WERI-Rb-1 (cell line): ENCODE measurements around the gene HLA-A.
A peak's percentile ranks its signal among the peaks of the same experiment; 100 is the strongest.

Experiments
- DNase-seq: peaks from one replicate; pipeline ENCODE4 v3.0.0-alpha.2; 2020
- H3K27ac ChIP-seq: fragments of 250-450 bp; sonication (Bioruptor Pico); 2 replicates; pipeline ENCODE4 v1.5.1; 2020; ENCODE audit warnings: mild to moderate bottlenecking, moderate library complexity
- H3K27me3 ChIP-seq: fragments of 250-450 bp; sonication (Bioruptor Pico); 2 replicates; pipeline ENCODE4 v1.5.1; 2021; ENCODE audit warnings: mild to moderate bottlenecking, low read depth, moderate library complexity; ENCODE audit not compliant: insufficient read depth, severe bottlenecking
- H3K36me3 ChIP-seq: fragments of 250-450 bp; sonication (Bioruptor Pico); 2 replicates; pipeline ENCODE4 v1.5.1; 2020; ENCODE audit warnings: mild to moderate bottlenecking, moderate library complexity
- H3K4me3 ChIP-seq: 2 replicates; pipeline ENCODE4 v1.5.1; 2011; ENCODE audit warnings: low read depth, mild to moderate bottlenecking, control low read depth, low read length
- H3K9me3 ChIP-seq: fragments of 250-450 bp; sonication (Bioruptor Pico); 2 replicates; pipeline ENCODE4 v1.5.1; 2021; ENCODE audit warnings: mild to moderate bottlenecking, moderate library complexity; ENCODE audit not compliant: severe bottlenecking
- CTCF ChIP-seq: IDR thresholded peaks from 2 replicates; pipeline ENCODE4 v1.5.1; 2011; ENCODE audit warnings: low read depth, mild to moderate bottlenecking, control low read depth, inconsistent platforms, low read length

The HLA-A gene

DNA sequence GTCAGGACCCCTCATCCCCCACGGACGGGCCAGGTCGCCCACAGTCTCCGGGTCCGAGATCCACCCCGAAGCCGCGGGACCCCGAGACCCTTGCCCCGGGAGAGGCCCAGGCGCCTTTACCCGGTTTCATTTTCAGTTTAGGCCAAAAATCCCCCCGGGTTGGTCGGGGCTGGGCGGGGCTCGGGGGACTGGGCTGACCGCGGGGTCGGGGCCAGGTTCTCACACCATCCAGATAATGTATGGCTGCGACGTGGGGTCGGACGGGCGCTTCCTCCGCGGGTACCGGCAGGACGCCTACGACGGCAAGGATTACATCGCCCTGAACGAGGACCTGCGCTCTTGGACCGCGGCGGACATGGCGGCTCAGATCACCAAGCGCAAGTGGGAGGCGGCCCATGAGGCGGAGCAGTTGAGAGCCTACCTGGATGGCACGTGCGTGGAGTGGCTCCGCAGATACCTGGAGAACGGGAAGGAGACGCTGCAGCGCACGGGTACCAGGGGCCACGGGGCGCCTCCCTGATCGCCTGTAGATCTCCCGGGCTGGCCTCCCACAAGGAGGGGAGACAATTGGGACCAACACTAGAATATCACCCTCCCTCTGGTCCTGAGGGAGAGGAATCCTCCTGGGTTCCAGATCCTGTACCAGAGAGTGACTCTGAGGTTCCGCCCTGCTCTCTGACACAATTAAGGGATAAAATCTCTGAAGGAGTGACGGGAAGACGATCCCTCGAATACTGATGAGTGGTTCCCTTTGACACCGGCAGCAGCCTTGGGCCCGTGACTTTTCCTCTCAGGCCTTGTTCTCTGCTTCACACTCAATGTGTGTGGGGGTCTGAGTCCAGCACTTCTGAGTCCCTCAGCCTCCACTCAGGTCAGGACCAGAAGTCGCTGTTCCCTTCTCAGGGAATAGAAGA, 978 bp downstream of the HLA-A start:
- Histone ChIP-seq H3K27ac (no peak overlapping the region), H3K27me3 (no peaks in the 10 kb centered on the region), H3K4me3 (peak overlapping the region; percentile 80), H3K36me3 (peaks cover 14% of the 10 kb centered on the region), H3K9me3 (no peaks in the 10 kb centered on the region)
- DNase-seq: no peak
- TF ChIP-seq CTCF: no peak

DNA sequence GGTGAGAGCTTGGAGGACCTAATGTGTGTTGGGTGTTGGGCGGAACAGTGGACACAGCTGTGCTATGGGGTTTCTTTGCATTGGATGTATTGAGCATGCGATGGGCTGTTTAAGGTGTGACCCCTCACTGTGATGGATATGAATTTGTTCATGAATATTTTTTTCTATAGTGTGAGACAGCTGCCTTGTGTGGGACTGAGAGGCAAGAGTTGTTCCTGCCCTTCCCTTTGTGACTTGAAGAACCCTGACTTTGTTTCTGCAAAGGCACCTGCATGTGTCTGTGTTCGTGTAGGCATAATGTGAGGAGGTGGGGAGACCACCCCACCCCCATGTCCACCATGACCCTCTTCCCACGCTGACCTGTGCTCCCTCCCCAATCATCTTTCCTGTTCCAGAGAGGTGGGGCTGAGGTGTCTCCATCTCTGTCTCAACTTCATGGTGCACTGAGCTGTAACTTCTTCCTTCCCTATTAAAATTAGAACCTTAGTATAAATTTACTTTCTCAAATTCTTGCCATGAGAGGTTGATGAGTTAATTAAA, 3.0 kb downstream of the HLA-A start:
- TF ChIP-seq CTCF: no peak
- peaks cover 14% of the 10 kb centered on the region for H3K36me3 ChIP-seq
- no peak for DNase-seq
- no peaks in the 10 kb centered on the region for H3K9me3 ChIP-seq
- H3K27me3 ChIP-seq: no peaks in the 10 kb centered on the region
- no peak overlapping the region for H3K4me3 ChIP-seq
- H3K27ac ChIP-seq: no peak overlapping the region

GRCh38 chr6:29946223-29947076, 4.1 kb downstream of the HLA-A start:
- H3K9me3 ChIP-seq: no peaks in the 10 kb centered on the region
- no peaks in the 10 kb centered on the region for H3K27me3 ChIP-seq
- H3K27ac ChIP-seq: no peak overlapping the region
- no peak for DNase-seq
- H3K4me3 ChIP-seq: no peak overlapping the region
- peaks cover 14% of the 10 kb centered on the region for H3K36me3 ChIP-seq
- no peak for TF ChIP-seq CTCF

DNA sequence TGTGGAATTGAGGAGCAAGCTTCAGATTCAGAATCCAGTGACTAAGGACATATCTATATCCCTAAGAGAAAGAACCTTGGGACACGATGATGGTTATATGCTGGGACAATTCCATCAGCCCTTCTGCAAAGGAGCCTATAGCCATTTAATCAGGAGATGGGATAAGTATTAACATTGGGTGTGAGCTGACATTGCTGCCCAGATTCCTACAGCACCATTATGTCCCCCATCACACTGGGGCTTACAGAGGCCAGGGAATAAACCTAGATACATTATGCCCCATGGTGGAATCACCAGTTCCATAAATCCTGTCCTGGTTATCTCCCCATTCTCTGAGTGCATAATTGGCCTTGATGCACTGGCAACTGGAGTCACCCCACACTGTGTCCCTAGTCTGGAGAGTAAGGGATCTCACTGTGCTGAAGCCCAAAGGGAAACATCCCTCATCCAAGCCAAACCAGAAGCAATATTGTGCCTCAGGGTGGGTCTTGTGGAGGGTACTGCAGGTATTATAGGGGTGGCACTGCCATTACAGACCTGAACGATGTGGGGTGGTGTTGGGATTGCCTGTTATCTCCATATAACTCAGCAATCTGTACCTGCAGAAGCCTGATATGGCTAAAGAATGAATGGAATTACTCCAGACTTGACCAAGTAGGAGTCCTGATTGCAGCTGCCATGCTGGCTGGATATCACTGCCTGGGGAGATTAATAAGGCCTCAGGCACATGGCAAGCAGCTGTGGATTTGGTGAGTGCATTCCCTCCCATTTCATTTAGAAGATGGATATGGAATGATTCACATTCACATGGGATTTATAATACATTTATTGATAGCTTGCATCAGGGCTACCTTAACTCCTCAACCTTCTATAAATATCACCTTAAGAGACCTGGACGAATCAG, 5.0 kb downstream of the HLA-A start:
- no peak overlapping the region for H3K4me3 ChIP-seq
- H3K36me3 ChIP-seq: peaks cover 14% of the 10 kb centered on the region
- H3K9me3 ChIP-seq: no peaks in the 10 kb centered on the region
- H3K27ac ChIP-seq: no peak overlapping the region
- TF ChIP-seq CTCF: no peak
- H3K27me3 ChIP-seq: no peaks in the 10 kb centered on the region
- DNase-seq: no peak

- Histone ChIP-seq H3K9me3 (no peaks in the 10 kb centered on the region), H3K27ac (no peak overlapping the region), H3K4me3 (no peak overlapping the region), H3K36me3 (peaks cover 14% of the 10 kb centered on the region), H3K27me3 (no peaks in the 10 kb centered on the region)
- DNase-seq: no peak
- TF ChIP-seq CTCF: no peak
Observed at GRCh38 chr6:29948277-29948676, 5.9 kb downstream of the HLA-A start.
